Parietal lobe (tissue), 1 donor: ENCODE data around the gene CETN3. TPM values are rescaled to one million over a fixed set of nuclear protein-coding genes. Genes with fewer than 3 reads are reported as not detected.

ENCODE experiments used
- total RNA-seq: library from RNA; depleted of rRNA; stranded (reverse); fragments of >200 nt; gene quantifications from one replicate; pipeline ENCODE4 v1.2.3, GENCODE V29; 2014

CETN3 gene
- 26.0 TPM for total RNA-seq

DNA sequence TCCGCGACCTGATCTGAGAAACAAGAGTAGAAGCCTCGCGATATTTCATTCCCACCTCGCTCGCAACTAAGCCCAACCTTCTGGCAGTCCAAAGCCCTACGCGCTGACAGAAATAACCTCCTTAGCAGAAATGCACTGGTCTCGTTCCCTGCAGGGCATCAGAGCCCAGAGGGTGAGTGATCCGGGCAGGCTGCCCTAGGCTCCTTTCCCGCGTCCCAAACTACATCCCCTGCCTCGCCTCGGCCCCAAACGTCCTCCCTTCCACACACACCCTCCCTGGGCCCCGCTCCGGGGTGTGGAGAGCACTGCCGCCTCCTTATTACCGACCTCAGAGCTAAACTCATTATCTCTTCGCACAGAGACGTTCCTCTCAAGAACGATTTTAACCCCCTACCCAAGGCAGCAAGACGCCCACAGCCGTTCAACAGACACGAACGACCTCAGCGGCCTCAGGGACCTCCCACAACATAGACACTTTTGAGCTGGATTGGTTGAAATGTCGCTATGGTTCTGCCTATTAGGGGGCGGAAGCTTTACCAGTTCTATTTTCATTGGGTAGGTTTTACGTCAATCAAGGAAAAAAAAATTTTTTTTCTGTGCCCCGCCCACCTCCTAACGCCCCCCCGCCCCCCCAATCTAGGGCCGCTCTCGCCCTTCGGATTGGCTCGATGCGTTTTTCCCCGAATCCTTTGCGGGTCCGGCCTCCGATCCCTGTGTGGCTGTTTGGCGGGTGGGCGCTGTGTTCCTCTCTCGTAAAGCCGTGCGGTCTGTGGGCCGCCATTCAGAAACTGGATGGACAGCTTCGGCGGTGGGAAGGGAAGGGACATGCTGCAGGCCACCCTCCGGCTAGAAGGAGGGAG, at the start of gene CETN3:
Gene CETN3, minus strand, starts transcription at position 439 of the 860 bp plus-strand sequence. Its CDS starts 95 bp downstream, at position 344.

Other genes starting within 250 kb of the CETN3 start
- gene MBLAC2, start 65.0 kb upstream of the CETN3 start, total RNA-seq = 13.8 TPM
- 3.4 TPM for gene POLR3G, start 65.1 kb upstream of the CETN3 start, total RNA-seq
- 16.3 TPM for gene LYSMD3, start 119.8 kb upstream of the CETN3 start, total RNA-seq
- gene ADGRV1, start 149.0 kb upstream of the CETN3 start, total RNA-seq = 631 TPM